K562 (cell line): ENCODE measurements around the gene CPSF4. TPM values are rescaled to one million over a fixed set of nuclear protein-coding genes. Genes with fewer than 3 reads are reported as not detected.

Experiments
- ATAC-seq: fragments of 200-7000 bp; cut with Tn5 transposase; 3 replicates; pipeline ENCODE4 v1.9.1; 2020; ENCODE audit warnings: moderate library complexity
- BruUV-seq: library from RNA; stranded (reverse); fragments of 400-500 nt; replicated peaks from 2 replicates; lab custom pipeline; 2021; lab: Mats Ljungman, UMichigan
- CTCF ChIA-PET: fragments of 300-600 bp; formaldehyde crosslinking; extraction: SDS; loops from one replicate; lab custom pipeline; 2021; ENCODE audit warnings: low intra/inter-chr PET ratio; lab: Yijun Ruan, JAX
- POLR2A ChIA-PET: fragments of 300-600, 350-650 bp; sonication (Branson Sonifier 250); formaldehyde crosslinking; extraction: SDS; loops from one replicate; lab custom pipeline; 2021; ENCODE audit warnings: antibody characterized with exemption, inconsistent platforms; lab: Yijun Ruan, JAX
- DNase-seq, 4 experiments: peaks; one replicate each; pipeline versions ENCODE4 v3.0.0 to v3.0.0-alpha.2; 2011 to 2018; ENCODE audit warnings: low spot score in 3 of 4, mixed read lengths in 3 of 4; ENCODE audit errors: extremely low read depth in 1 of 4
- FAIRE-seq: peaks from 2 replicates; lab custom pipeline; 2011; peaks lifted over from hg19 to GRCh38; lab: Jason Lieb, UNC
- H2AFZ ChIP-seq: 2 replicates; pipeline ENCODE4 v1.6.0; 2011; ENCODE audit warnings: low read depth, low read length, control low read depth, inconsistent platforms
- H3K27ac ChIP-seq: fragments of 200-600 bp; 3 replicates; pipeline ENCODE4 v1.8.0; 2011; ENCODE audit warnings: low read depth, mild to moderate bottlenecking, control low read depth, inconsistent platforms, low read length, moderate library complexity, mixed read lengths; ENCODE audit errors: extremely low read depth
- H3K27me3 ChIP-seq, 2 experiments: fragments of 300-600 bp in 1 of 2; 2 replicates in 1 of 2; 3 replicates in 1 of 2; pipeline versions ENCODE4 v1.6.0 to v1.8.0; 2011; ENCODE audit warnings: inconsistent platforms in 2 of 2, low read length in 2 of 2, mild to moderate bottlenecking in 1 of 2, mixed read lengths in 1 of 2, moderate library complexity in 1 of 2; ENCODE audit not compliant: control insufficient read depth in 2 of 2, insufficient read depth in 2 of 2
- H3K36me3 ChIP-seq: fragments of 300-600 bp; 3 replicates; pipeline ENCODE4 v1.8.0; 2011; ENCODE audit warnings: mild to moderate bottlenecking, low read length, inconsistent platforms; ENCODE audit not compliant: control insufficient read depth, insufficient read depth
- H3K4me1 ChIP-seq, 2 experiments: fragments of 200-600 bp in 1 of 2; replicated peaks in 1 of 2; 2 replicates in 1 of 2; 3 replicates in 1 of 2; pipeline versions ENCODE4 v1.5.1 to v1.8.0; 2011; ENCODE audit warnings: inconsistent platforms in 2 of 2, low read length in 2 of 2, mild to moderate bottlenecking in 1 of 2, mixed read lengths in 1 of 2, moderate library complexity in 1 of 2; ENCODE audit not compliant: control insufficient read depth in 2 of 2, insufficient read depth in 2 of 2
- H3K4me2 ChIP-seq: 2 replicates; pipeline ENCODE4 v1.6.1; 2011; ENCODE audit warnings: low read length, control low read depth, inconsistent platforms, mixed read lengths; ENCODE audit not compliant: insufficient read depth
- H3K4me3 ChIP-seq: fragments of 200-600 bp; sonication (generic), shearing (Covaris generic); 2 replicates; pipeline ENCODE4 v1.5.1; 2016; ENCODE audit warnings: control low read depth, inconsistent platforms
- H3K79me2 ChIP-seq: fragments of 200-600 bp; 3 replicates; pipeline ENCODE4 v1.8.0; 2011; ENCODE audit warnings: low read length, inconsistent platforms; ENCODE audit not compliant: control insufficient read depth, insufficient read depth
- H3K9ac ChIP-seq, 2 experiments: 2 replicates each; pipeline versions ENCODE4 v1.6.0 to v1.6.1; 2011; ENCODE audit warnings: low read depth in 2 of 2, low read length in 2 of 2, control low read depth in 1 of 2, inconsistent platforms in 1 of 2, mild to moderate bottlenecking in 1 of 2, mixed read lengths in 1 of 2; ENCODE audit not compliant: insufficient read depth in 1 of 2
- H3K9me1 ChIP-seq: one replicate; pipeline ENCODE4 v1.6.0; 2011; ENCODE audit warnings: inconsistent platforms, mild to moderate bottlenecking, low read length, moderate library complexity; ENCODE audit not compliant: control insufficient read depth, insufficient read depth
- H3K9me3 ChIP-seq: replicated peaks from 2 replicates; pipeline ENCODE4 v1.5.1; 2011; ENCODE audit warnings: low read depth, low read length, inconsistent platforms; ENCODE audit not compliant: control insufficient read depth, insufficient read depth
- H4K20me1 ChIP-seq: replicated peaks from 2 replicates; pipeline ENCODE4 v1.6.1; 2011; ENCODE audit warnings: low read length, inconsistent platforms, mixed read lengths; ENCODE audit not compliant: control insufficient read depth, insufficient read depth
- CHAMP1 ChIP-seq: fragments of 450-650 bp; IDR thresholded peaks from 2 replicates; pipeline ENCODE4 v1.6.1; 2016; ENCODE audit warnings: mild to moderate bottlenecking
- ILF3 ChIP-seq: fragments of 450-650 bp; IDR thresholded peaks from 2 replicates; pipeline ENCODE4 v1.6.1; 2018; ENCODE audit warnings: antibody characterized with exemption, mild to moderate bottlenecking, moderate library complexity, borderline replicate concordance
- MAFF ChIP-seq: IDR thresholded peaks from 2 replicates; pipeline ENCODE4 v1.6.1; 2012; ENCODE audit warnings: low read length, improper control_type of control experiment
- NFXL1 ChIP-seq: fragments of 450-650 bp; formaldehyde crosslinking; IDR thresholded peaks from 2 replicates; pipeline ENCODE4 v1.4.0; 2021; ENCODE audit warnings: mild to moderate bottlenecking
- NR3C1 ChIP-seq: sonication (generic); formaldehyde crosslinking; IDR thresholded peaks from 2 replicates; pipeline ENCODE4 v1.8.1; 2022; ENCODE audit warnings: missing genetic modification reagents
- POLR2A ChIP-seq: fragments of 450-650 bp; conservative IDR thresholded peaks from 2 replicates; pipeline ENCODE4 v1.6.1; 2016
- POLR2G ChIP-seq: fragments of 200-400 bp; formaldehyde crosslinking; IDR thresholded peaks from 2 replicates; pipeline ENCODE4 v1.6.1; 2017; ENCODE audit warnings: low read depth, mild to moderate bottlenecking, antibody characterized with exemption, low read length, moderate library complexity
- RBM17 ChIP-seq: fragments of 200-400 bp; formaldehyde crosslinking; IDR thresholded peaks from 2 replicates; pipeline ENCODE4 v1.6.1; 2017; ENCODE audit warnings: low read depth, mild to moderate bottlenecking, low read length, borderline replicate concordance
- SFPQ ChIP-seq: fragments of 200-400 bp; formaldehyde crosslinking; IDR thresholded peaks from 2 replicates; pipeline ENCODE4 v1.6.1; 2017; ENCODE audit warnings: mild to moderate bottlenecking, low read depth, low read length, moderate library complexity
- TFAM ChIP-seq: fragments of 250-450 bp; sonication (Bioruptor Pico); conservative IDR thresholded peaks from 2 replicates; pipeline ENCODE4 v1.5.0; 2021; ENCODE audit warnings: mild to moderate bottlenecking, moderate library complexity
- ZC3H4 ChIP-seq: sonication (generic); formaldehyde crosslinking; IDR thresholded peaks from 2 replicates; pipeline ENCODE4 v1.9.0; 2021; ENCODE audit warnings: missing genetic modification reagents, borderline replicate concordance
- ZNF197 ChIP-seq: fragments of 200-800 bp; sonication (Bioruptor generic); IDR thresholded peaks from 2 replicates; pipeline ENCODE4 v1.6.1; 2016; ENCODE audit warnings: low read depth, missing genetic modification characterization, missing compliant biosample characterization
- WGBS: fragments of 100-300 bp; shearing (Covaris generic); methylation state at CpG from one replicate; pipeline ENCODE4 v1.1.6; 2016; ENCODE audit warnings: low coverage, mixed read lengths; ENCODE audit not compliant: insufficient coverage; ENCODE audit errors: missing lambda C conversion rate; 5-methylcytosine and 5-hydroxymethylcytosine counted together
- in situ Hi-C: fragments of 300-500 bp; cut with MboI; formaldehyde crosslinking; loops from 4 replicates; pipeline ENCODE4 v1.15.0; 2018; ENCODE audit warnings: inconsistent platforms, mixed read lengths
- intact Hi-C: fragments of 100-400 bp; cut with micrococcal nuclease; formaldehyde crosslinking; loops from 2 replicates; pipeline ENCODE4 v1.14.2; 2022
- polyA plus RNA-seq, 8 experiments: library from polyadenylated mRNA; depleted of rRNA in 4 of 8; stranded (reverse) in 5 of 8; unstranded in 3 of 8; fragments of >200 nt; fragmentation: Nextera tagmentation in 2 of 8; fragmentation: Illumina TruSeq in 1 of 8; extraction: Ambion mirVana in 2 of 8; extraction: Trizol in 1 of 8; gene quantifications; 2 replicates each; pipeline versions ENCODE4 v1.2.1 to v1.2.3, GENCODE V29; 2011 to 2014; ENCODE audit warnings: inconsistent platforms in 1 of 8, missing spikeins in 1 of 8
- total RNA-seq, 7 experiments: library from RNA; depleted of rRNA in 6 of 7; stranded (reverse); fragments of >200 nt in 6 of 7; fragmentation: Illumina TruSeq in 2 of 7; extraction: Trizol in 2 of 7; gene quantifications; 2 replicates each; pipeline versions ENCODE4 v1.2.1 to v1.2.3, GENCODE V29; 2011 to 2021; ENCODE audit warnings: low replicate concordance in 1 of 7
- TF ChIP-seq, protein P1 (sequence below): fragments of 450-650 bp; formaldehyde crosslinking; IDR thresholded peaks from 2 replicates; pipeline ENCODE4 v1.4.0; 2020; ENCODE audit warnings: mild to moderate bottlenecking
- TF ChIP-seq, protein P2 (sequence below): sonication (generic); formaldehyde crosslinking; IDR thresholded peaks from 2 replicates; pipeline ENCODE4 v1.8.1; 2023; ENCODE audit warnings: mild to moderate bottlenecking, missing genetic modification reagents, moderate library complexity

CPSF4 gene
- total and polyA plus RNA-seq, 9 of the 15 experiments (the other 6 are each of a cell fraction or from before 2014, with no cell fraction given) = 16.9 to 118 (median 71.7) TPM

GRCh38 chr7:99419323-99420021 is 19.3 kb upstream of the CPSF4 start (continued):
- TF ChIP-seq CHAMP1 (no peak), MAFF (no peak), POLR2A (peak; percentile 29; the same call in 1 of the 2 replicates), TFAM (no peak), RBM17 (no peak), ILF3 (no peak), ZNF197 (CRISPR knock-in tag) (no peak), ZC3H4 (CRISPR knock-in tag) (no peak)

DNA sequence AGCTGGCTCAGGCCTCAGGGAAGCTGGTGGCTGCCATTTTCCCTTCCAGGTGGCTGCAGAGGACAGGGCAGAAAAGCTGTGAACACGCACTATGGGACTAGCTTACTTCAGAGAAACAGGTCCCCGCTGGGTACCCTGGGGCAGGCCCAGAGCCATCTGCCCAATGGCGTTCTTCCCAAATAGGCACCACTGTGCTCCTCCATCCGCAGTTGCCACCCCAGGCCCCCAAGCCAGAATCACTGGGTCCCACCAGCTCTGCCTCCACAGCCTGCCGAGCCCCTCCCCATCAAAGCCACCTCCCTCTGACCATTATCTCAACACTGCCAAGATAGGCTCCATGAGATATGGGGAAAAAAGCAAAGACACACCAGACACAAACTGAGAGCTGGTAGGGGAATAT is 18.5 kb upstream of the CPSF4 start:
- Histone ChIP-seq H3K36me3 (peaks cover 96% of the 10 kb centered on the region), H3K9me3 (no peaks in the 10 kb centered on the region), H2AFZ (no peak overlapping the region), H3K4me1 (peaks cover 9 to 35% of the 10 kb centered on the region in 2 experiments; a peak in 4 of 5 replicates), H3K4me2 (no peak overlapping the region), H3K27ac (no peak overlapping the region), H3K79me2 (peaks cover 9% of the 10 kb centered on the region; the same call in 1 of the 3 replicates), H3K9ac (peak overlapping the region in 1 of 2 experiments; percentile 76; a peak in 2 of 4 replicates), H3K4me3 (no peak overlapping the region), H3K27me3 (no peaks in the 10 kb centered on the region), H3K9me1 (peaks cover 8% of the 10 kb centered on the region), H4K20me1 (peaks cover 14% of the 10 kb centered on the region)
- 83% methylated on average over 5 of the region's 5 CpGs for WGBS
- FAIRE-seq (no peak), DNase-seq (no peak), ATAC-seq (no peak)
- BruUV-seq = no TSS peak
- ChIA-PET POLR2A (interaction anchor here (0.7 to 4.7 kb wide), 5 partner anchors 10 to 1873 kb away, joined by 3 to 53 read pairs (median 3); partner anchors contain the start of genes BUD31, CPSF4, PDAP1 and PTCD1), CTCF (no interaction called here)
- intact Hi-C loops = no loop called here
- in situ Hi-C loops = no loop called here
- TF ChIP-seq NFXL1 (CRISPR knock-in tag) (no peak), SFPQ (no peak), POLR2G (peak; percentile 1; the same call in 1 of the 2 replicates), NR3C1 (CRISPR knock-in tag) (no peak)
- TF ChIP-seq, protein P1, sequence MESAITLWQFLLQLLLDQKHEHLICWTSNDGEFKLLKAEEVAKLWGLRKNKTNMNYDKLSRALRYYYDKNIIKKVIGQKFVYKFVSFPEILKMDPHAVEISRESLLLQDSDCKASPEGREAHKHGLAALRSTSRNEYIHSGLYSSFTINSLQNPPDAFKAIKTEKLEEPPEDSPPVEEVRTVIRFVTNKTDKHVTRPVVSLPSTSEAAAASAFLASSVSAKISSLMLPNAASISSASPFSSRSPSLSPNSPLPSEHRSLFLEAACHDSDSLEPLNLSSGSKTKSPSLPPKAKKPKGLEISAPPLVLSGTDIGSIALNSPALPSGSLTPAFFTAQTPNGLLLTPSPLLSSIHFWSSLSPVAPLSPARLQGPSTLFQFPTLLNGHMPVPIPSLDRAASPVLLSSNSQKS (CRISPR knock-in tag) = no peak
- TF ChIP-seq, protein P2, sequence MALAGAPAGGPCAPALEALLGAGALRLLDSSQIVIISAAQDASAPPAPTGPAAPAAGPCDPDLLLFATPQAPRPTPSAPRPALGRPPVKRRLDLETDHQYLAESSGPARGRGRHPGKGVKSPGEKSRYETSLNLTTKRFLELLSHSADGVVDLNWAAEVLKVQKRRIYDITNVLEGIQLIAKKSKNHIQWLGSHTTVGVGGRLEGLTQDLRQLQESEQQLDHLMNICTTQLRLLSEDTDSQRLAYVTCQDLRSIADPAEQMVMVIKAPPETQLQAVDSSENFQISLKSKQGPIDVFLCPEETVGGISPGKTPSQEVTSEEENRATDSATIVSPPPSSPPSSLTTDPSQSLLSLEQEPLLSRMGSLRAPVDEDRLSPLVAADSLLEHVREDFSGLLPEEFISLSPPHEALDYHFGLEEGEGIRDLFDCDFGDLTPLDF (CRISPR knock-in tag) = peak; percentile 36; the same call in 1 of the 2 replicates
